WERI-Rb-1 (cell line): ENCODE data around the gene RHBG.

Experiments used
- DNase-seq: peaks from one replicate; pipeline ENCODE4 v3.0.0-alpha.2; 2020
- H3K27ac ChIP-seq: fragments of 250-450 bp; sonication (Bioruptor Pico); 2 replicates; pipeline ENCODE4 v1.5.1; 2020; ENCODE audit warnings: mild to moderate bottlenecking, moderate library complexity
- H3K27me3 ChIP-seq: fragments of 250-450 bp; sonication (Bioruptor Pico); 2 replicates; pipeline ENCODE4 v1.5.1; 2021; ENCODE audit warnings: mild to moderate bottlenecking, low read depth, moderate library complexity; ENCODE audit not compliant: insufficient read depth, severe bottlenecking
- H3K36me3 ChIP-seq: fragments of 250-450 bp; sonication (Bioruptor Pico); 2 replicates; pipeline ENCODE4 v1.5.1; 2020; ENCODE audit warnings: mild to moderate bottlenecking, moderate library complexity
- H3K4me3 ChIP-seq: 2 replicates; pipeline ENCODE4 v1.5.1; 2011; ENCODE audit warnings: low read depth, mild to moderate bottlenecking, control low read depth, low read length
- H3K9me3 ChIP-seq: fragments of 250-450 bp; sonication (Bioruptor Pico); 2 replicates; pipeline ENCODE4 v1.5.1; 2021; ENCODE audit warnings: mild to moderate bottlenecking, moderate library complexity; ENCODE audit not compliant: severe bottlenecking
- TF ChIP-seq, protein P1 (sequence below): IDR thresholded peaks from 2 replicates; pipeline ENCODE4 v1.5.1; 2011; ENCODE audit warnings: low read depth, mild to moderate bottlenecking, control low read depth, inconsistent platforms, low read length

Gene RHBG

DNA sequence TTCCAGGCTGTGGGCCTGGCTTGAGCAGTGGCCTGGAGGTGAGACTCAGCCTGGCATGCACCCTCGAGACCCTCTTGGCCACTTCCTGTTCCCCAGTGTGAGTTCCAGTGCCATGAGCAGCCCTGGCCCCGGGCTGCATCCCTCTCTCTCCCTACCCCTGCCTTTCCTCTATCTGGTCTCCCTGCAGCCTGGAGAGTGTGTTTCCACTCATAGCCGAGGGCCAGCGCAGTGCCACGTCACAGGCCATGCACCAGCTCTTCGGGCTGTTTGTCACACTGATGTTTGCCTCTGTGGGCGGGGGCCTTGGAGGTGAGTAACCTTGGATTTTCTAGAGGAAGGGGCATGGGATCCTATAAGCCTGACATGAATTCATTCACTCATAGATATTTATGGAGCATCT, 13.6 kb downstream of the RHBG start:
- peaks cover 8% of the 10 kb centered on the region for H3K27me3 ChIP-seq
- H3K4me3 ChIP-seq, result no peak overlapping the region
- no peaks in the 10 kb centered on the region for H3K36me3 ChIP-seq
- H3K27ac ChIP-seq, result no peak overlapping the region
- no peaks in the 10 kb centered on the region for H3K9me3 ChIP-seq
- TF ChIP-seq, protein P1, sequence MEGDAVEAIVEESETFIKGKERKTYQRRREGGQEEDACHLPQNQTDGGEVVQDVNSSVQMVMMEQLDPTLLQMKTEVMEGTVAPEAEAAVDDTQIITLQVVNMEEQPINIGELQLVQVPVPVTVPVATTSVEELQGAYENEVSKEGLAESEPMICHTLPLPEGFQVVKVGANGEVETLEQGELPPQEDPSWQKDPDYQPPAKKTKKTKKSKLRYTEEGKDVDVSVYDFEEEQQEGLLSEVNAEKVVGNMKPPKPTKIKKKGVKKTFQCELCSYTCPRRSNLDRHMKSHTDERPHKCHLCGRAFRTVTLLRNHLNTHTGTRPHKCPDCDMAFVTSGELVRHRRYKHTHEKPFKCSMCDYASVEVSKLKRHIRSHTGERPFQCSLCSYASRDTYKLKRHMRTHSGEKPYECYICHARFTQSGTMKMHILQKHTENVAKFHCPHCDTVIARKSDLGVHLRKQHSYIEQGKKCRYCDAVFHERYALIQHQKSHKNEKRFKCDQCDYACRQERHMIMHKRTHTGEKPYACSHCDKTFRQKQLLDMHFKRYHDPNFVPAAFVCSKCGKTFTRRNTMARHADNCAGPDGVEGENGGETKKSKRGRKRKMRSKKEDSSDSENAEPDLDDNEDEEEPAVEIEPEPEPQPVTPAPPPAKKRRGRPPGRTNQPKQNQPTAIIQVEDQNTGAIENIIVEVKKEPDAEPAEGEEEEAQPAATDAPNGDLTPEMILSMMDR, result no peak
- DNase-seq, result no peak

DNA sequence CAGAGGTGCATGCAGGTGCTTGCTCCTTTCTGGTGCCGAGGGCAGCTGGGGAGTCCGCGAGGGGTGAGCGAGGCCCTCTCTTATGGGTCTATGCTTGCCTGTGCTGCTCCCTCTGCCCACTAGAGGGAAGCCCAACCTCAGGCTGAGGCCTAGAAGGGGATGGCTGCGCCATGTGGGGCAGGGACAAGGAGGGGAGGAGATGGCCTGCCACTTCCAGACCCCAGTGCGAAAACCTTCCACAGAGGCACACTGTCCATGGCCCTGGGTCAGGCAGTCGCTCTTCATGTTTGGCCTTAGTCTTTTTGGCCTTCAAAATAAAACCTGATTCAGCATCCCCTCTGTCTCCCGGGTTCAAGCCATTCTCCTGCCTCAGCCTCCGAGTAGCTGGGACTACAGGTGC, 14.0 kb downstream of the RHBG start:
- TF ChIP-seq, protein P1, result peak; percentile 100
- peaks cover 8% of the 10 kb centered on the region for H3K27me3 ChIP-seq
- H3K36me3 ChIP-seq, result no peaks in the 10 kb centered on the region
- H3K4me3 ChIP-seq, result no peak overlapping the region
- peak; percentile 95 for DNase-seq
- no peaks in the 10 kb centered on the region for H3K9me3 ChIP-seq
- no peak overlapping the region for H3K27ac ChIP-seq

DNA sequence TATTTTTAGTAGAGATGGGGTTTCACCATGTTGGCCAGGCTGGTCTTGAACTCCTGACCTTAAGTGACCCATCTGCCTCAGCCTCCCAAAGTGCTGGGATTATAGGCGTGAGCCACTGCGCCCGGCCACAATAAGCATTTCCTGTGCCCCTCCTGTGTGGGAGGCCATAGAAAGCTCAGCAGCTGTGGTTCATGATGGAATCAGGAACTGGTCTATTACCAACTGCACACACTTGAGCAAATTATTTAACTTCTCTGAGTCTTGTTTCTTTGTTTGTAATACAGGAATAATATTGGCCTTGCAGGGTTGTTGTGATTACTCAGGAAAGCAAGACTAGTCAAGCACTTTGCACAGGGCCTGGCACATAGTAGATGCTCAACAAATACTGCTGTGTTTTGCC, 15.0 kb downstream of the RHBG start:
- H3K9me3 ChIP-seq, result no peaks in the 10 kb centered on the region
- no peaks in the 10 kb centered on the region for H3K36me3 ChIP-seq
- peaks cover 8% of the 10 kb centered on the region for H3K27me3 ChIP-seq
- DNase-seq, result no peak
- no peak overlapping the region for H3K27ac ChIP-seq
- TF ChIP-seq, protein P1, result no peak
- no peak overlapping the region for H3K4me3 ChIP-seq

DNA sequence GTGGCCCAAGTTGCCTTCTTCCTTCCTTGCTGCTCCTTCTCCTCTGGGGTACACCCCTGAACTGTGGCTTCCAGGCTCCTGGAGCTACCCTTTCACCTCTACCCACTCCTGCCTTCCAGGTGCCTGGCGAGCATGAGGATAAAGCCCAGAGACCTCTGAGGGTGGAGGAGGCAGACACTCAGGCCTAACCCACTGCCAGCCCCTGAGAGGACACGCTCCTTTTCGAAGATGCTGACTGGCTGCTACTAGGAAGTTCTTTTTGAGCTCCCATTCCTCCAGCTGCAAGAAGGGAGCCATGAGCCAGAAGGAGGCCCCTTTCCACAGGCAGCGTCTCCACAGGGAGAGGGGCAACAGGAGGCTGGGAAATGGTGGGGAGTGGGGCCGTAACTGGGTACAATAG, 15.6 kb downstream of the RHBG start:
- Histone ChIP-seq H3K27ac (no peak overlapping the region), H3K36me3 (no peaks in the 10 kb centered on the region), H3K9me3 (no peaks in the 10 kb centered on the region), H3K27me3 (peaks cover 8% of the 10 kb centered on the region), H3K4me3 (no peak overlapping the region)
- TF ChIP-seq, protein P1, result 0 out of 2 replicates have a peak, but pooled peaks have one; percentile 2
- DNase-seq, result no peak

DNA sequence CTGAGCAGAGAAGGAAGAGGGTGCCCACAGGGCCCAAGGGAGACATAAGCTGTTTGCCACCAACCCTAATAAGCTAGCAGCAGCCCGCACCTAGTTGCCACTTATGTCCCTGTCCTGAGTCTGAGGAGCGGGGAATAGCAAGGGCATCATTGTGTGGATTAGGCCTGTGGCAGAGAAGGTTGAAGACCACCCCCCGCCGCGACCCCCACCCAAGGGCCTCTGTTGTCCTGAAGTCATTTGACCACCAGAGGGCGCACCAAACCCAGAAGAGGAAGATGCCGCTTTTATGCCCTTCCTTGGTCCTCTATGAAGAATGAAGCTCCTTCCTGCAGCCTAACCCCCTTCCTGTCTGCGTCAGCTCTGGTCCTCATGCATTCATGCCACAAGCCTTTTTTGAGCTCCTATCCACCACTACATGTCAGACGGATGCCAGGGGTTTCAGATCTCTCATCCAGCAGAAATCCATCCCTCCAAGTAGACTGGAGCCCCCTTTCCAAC, 16.6 kb downstream of the RHBG start:
- H3K4me3 ChIP-seq, result no peak overlapping the region
- TF ChIP-seq, protein P1, result peak; percentile 95
- no peaks in the 10 kb centered on the region for H3K9me3 ChIP-seq
- H3K36me3 ChIP-seq, result no peaks in the 10 kb centered on the region
- DNase-seq, result peak; percentile 82
- H3K27ac ChIP-seq, result no peak overlapping the region
- peaks cover 8% of the 10 kb centered on the region for H3K27me3 ChIP-seq
